Body of pancreas (tissue), 4 donors: ENCODE measurements around the gene CRYBG3.

Experiments
- POLR2A ChIP-seq, 3 donors: fragments of 450-650 bp; IDR thresholded peaks; one replicate each; pipeline ENCODE4 v1.6.1; 2016; ENCODE audit warnings: antibody characterized with exemption in 3 of 3, mild to moderate bottlenecking in 2 of 3
- TF ChIP-seq, protein P1 (sequence below), 7 experiments: fragments of 450-650 bp in 4 of 7; fragments of 200-600 bp in 3 of 7; sonication (generic) in 3 of 7; IDR thresholded peaks; one replicate each; pipeline ENCODE4 v1.5.1; 2016 to 2019; ENCODE audit warnings: antibody characterized with exemption in 7 of 7

DNA sequence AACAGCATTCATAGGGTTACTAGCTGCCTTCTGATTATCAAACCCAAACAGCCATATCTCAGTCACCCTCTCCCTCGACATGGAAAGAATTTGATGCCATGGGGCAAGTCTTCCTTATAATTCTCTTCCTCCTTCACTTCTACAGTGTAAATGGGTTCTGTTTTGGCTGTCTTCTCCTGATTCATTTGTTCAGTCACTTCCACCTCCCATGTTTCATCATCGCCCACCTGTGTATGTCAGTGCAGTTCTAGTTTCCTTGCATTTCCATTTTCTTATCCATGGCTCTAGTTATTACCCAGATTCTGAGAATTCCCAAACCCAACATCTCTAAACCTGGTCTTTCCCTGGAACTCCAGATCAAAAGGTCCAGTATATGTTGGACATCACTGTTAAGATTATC, 109.4 kb downstream of the CRYBG3 start:
- TF ChIP-seq, protein P1, sequence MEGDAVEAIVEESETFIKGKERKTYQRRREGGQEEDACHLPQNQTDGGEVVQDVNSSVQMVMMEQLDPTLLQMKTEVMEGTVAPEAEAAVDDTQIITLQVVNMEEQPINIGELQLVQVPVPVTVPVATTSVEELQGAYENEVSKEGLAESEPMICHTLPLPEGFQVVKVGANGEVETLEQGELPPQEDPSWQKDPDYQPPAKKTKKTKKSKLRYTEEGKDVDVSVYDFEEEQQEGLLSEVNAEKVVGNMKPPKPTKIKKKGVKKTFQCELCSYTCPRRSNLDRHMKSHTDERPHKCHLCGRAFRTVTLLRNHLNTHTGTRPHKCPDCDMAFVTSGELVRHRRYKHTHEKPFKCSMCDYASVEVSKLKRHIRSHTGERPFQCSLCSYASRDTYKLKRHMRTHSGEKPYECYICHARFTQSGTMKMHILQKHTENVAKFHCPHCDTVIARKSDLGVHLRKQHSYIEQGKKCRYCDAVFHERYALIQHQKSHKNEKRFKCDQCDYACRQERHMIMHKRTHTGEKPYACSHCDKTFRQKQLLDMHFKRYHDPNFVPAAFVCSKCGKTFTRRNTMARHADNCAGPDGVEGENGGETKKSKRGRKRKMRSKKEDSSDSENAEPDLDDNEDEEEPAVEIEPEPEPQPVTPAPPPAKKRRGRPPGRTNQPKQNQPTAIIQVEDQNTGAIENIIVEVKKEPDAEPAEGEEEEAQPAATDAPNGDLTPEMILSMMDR (IDR thresholded peaks at IDR 0.05): no peak
- TF ChIP-seq POLR2A (IDR thresholded peaks at IDR 0.05): no peak
